HL-60 (cell line): ENCODE data around the gene RAMP2.

ENCODE experiments used
- DNase-seq, 2 experiments: peaks; one replicate each; pipeline ENCODE4 v3.0.0-alpha.2; 2010 to 2020; ENCODE audit warnings: low read depth in 1 of 2, low spot score in 1 of 2
- H3K27ac ChIP-seq: fragments of 250-450 bp; sonication (Bioruptor Pico); replicated peaks from 2 replicates; pipeline ENCODE4 v1.5.1; 2020; ENCODE audit warnings: mild to moderate bottlenecking, moderate library complexity
- H3K27me3 ChIP-seq: fragments of 250-450 bp; sonication (Bioruptor Pico); 2 replicates; pipeline ENCODE4 v1.5.1; 2021; ENCODE audit warnings: mild to moderate bottlenecking, moderate library complexity; ENCODE audit not compliant: insufficient read depth, poor library complexity, severe bottlenecking
- H3K4me3 ChIP-seq: replicated peaks from 2 replicates; pipeline ENCODE4 v1.5.1; 2011; ENCODE audit warnings: mild to moderate bottlenecking, control low read depth, low read length; ENCODE audit not compliant: insufficient read depth
- CTCF ChIP-seq: IDR thresholded peaks from one replicate; pipeline ENCODE4 v1.5.1; 2011; ENCODE audit warnings: low read length, control low read depth, inconsistent platforms; ENCODE audit not compliant: insufficient read depth
- GABPA ChIP-seq: IDR thresholded peaks from 2 replicates; pipeline ENCODE4 v1.6.1; 2012; ENCODE audit warnings: low read depth
- POLR2AphosphoS5 ChIP-seq: IDR thresholded peaks from 2 replicates; pipeline ENCODE4 v1.6.1; 2012; ENCODE audit warnings: low read depth
- SPI1 ChIP-seq: IDR thresholded peaks from 2 replicates; pipeline ENCODE4 v1.6.1; 2012; ENCODE audit warnings: low read depth, mild to moderate bottlenecking, borderline replicate concordance
- TF ChIP-seq, protein P1 (sequence below): IDR thresholded peaks from 2 replicates; pipeline ENCODE4 v1.6.1; 2012; ENCODE audit warnings: low read depth; ENCODE audit not compliant: insufficient replicate concordance

RAMP2 gene

GRCh38 chr17:42754782-42755181 lies 6.2 kb upstream of the RAMP2 start:
- H3K4me3 ChIP-seq = no peak overlapping the region
- no peak overlapping the region for H3K27ac ChIP-seq
- peaks cover 10% of the 10 kb centered on the region for H3K27me3 ChIP-seq
- no peak for DNase-seq
- TF ChIP-seq POLR2AphosphoS5 = no peak
- no peak for TF ChIP-seq SPI1
- no peak for TF ChIP-seq GABPA
- TF ChIP-seq CTCF = no peak
- TF ChIP-seq, protein P1, sequence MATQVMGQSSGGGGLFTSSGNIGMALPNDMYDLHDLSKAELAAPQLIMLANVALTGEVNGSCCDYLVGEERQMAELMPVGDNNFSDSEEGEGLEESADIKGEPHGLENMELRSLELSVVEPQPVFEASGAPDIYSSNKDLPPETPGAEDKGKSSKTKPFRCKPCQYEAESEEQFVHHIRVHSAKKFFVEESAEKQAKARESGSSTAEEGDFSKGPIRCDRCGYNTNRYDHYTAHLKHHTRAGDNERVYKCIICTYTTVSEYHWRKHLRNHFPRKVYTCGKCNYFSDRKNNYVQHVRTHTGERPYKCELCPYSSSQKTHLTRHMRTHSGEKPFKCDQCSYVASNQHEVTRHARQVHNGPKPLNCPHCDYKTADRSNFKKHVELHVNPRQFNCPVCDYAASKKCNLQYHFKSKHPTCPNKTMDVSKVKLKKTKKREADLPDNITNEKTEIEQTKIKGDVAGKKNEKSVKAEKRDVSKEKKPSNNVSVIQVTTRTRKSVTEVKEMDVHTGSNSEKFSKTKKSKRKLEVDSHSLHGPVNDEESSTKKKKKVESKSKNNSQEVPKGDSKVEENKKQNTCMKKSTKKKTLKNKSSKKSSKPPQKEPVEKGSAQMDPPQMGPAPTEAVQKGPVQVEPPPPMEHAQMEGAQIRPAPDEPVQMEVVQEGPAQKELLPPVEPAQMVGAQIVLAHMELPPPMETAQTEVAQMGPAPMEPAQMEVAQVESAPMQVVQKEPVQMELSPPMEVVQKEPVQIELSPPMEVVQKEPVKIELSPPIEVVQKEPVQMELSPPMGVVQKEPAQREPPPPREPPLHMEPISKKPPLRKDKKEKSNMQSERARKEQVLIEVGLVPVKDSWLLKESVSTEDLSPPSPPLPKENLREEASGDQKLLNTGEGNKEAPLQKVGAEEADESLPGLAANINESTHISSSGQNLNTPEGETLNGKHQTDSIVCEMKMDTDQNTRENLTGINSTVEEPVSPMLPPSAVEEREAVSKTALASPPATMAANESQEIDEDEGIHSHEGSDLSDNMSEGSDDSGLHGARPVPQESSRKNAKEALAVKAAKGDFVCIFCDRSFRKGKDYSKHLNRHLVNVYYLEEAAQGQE = no peak

DNA sequence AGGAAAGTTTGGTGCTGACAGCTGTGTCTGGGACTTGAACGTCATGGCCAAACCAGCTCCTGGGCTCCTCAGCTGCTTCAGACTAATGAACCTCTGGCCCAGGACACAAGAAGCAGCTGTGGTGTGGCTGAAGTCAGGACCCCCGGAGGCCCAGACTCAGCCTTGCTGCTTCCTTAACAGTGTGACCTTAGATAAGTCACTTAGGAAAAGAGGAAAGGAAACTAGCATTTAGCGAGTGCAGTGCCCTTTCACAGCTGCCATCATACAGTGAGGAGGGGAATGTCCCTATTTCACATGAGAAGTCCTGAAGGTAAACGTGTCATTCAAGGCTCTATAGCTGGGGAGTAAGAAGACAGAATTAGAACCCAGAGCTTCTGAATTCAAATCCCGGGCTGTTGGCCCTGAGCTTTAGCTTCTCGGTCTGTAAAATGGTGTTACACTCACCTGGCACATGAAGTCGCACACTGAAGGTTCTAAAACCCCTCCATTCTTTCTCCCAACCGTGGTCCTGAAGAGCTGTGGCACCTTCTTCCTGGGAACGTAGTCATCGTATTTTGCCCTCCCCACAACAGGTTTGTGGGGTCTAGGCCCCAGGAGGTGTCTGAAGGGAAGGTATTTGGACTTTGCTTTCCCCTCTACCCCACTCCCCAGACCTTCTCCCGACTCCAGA lies 910 bp upstream of the RAMP2 start:
- no peak for DNase-seq
- H3K4me3 ChIP-seq = no peak overlapping the region
- no peak overlapping the region for H3K27ac ChIP-seq
- peaks cover 32% of the 10 kb centered on the region for H3K27me3 ChIP-seq
- no peak for TF ChIP-seq GABPA
- TF ChIP-seq, protein P1 = no peak
- TF ChIP-seq POLR2AphosphoS5 = no peak

- Histone ChIP-seq H3K4me3 (no peak overlapping the region), H3K27me3 (peaks cover 32% of the 10 kb centered on the region)
Observed at GRCh38 chr17:42761638-42762037, 611 bp downstream of the RAMP2 start.

GRCh38 chr17:42766124-42766523 lies 5.1 kb downstream of the RAMP2 start:
- peaks cover 12% of the 10 kb centered on the region for H3K27me3 ChIP-seq
- TF ChIP-seq GABPA (no peak), POLR2AphosphoS5 (no peak), CTCF (no peak)
- TF ChIP-seq, protein P1 = no peak
- no peak for DNase-seq
- no peak overlapping the region for H3K27ac ChIP-seq
- H3K4me3 ChIP-seq = no peak overlapping the region

More at GRCh38 chr17:42761638-42762037, 611 bp downstream of the RAMP2 start:
- no peak for DNase-seq
- no peak overlapping the region for H3K27ac ChIP-seq
- TF ChIP-seq POLR2AphosphoS5 = no peak
- no peak for TF ChIP-seq CTCF
